Endothelial cell of umbilical vein (primary cell): ENCODE measurements around the gene PHACTR1. TPM values are rescaled to one million over a fixed set of nuclear protein-coding genes. Genes with fewer than 3 reads are reported as not detected.

Source experiments
- BruUV-seq: library from RNA; stranded (reverse); fragments of 400-500 nt; replicated peaks from 2 replicates; lab custom pipeline; 2021; lab: Mats Ljungman, UMichigan
- CTCF ChIA-PET: fragments of 300-600, 350-600 bp; sonication (Branson Sonifier 250); formaldehyde crosslinking; loops from one replicate; lab custom pipeline; 2021; ENCODE audit warnings: antibody characterized with exemption, inconsistent platforms; lab: Charles Lee
- POLR2A ChIA-PET: fragments of 300-600, 350-600 bp; sonication (Branson Sonifier 250); formaldehyde crosslinking; loops from one replicate; lab custom pipeline; 2021; ENCODE audit warnings: antibody characterized with exemption, inconsistent platforms; lab: Charles Lee
- DNase-seq: peaks from one replicate; pipeline ENCODE4 v3.0.0-alpha.2; 2011; ENCODE audit warnings: low read depth, low spot score
- FAIRE-seq: peaks from 2 replicates; lab custom pipeline; 2011; peaks lifted over from hg19 to GRCh38; lab: Jason Lieb, UNC
- H2AFZ ChIP-seq: 2 replicates; pipeline ENCODE4 v1.6.0; 2012; ENCODE audit warnings: low read depth, low read length, control low read depth, inconsistent platforms
- H3K27ac ChIP-seq: 2 replicates; pipeline ENCODE4 v1.5.1; 2011; ENCODE audit warnings: low read depth, mild to moderate bottlenecking, control low read depth, low read length, moderate library complexity; ENCODE audit not compliant: insufficient read depth
- H3K27me3 ChIP-seq, 2 experiments: 2 replicates each; pipeline versions ENCODE4 v1.6.0 to v1.6.1; 2011; ENCODE audit warnings: low read length in 2 of 2, mixed read lengths in 1 of 2; ENCODE audit not compliant: control insufficient read depth in 2 of 2, insufficient read depth in 2 of 2
- H3K36me3 ChIP-seq, 2 experiments: 2 replicates in 1 of 2; 3 replicates in 1 of 2; pipeline ENCODE4 v1.5.1; 2011; ENCODE audit warnings: low read length in 2 of 2, mild to moderate bottlenecking in 1 of 2, moderate library complexity in 1 of 2; ENCODE audit not compliant: control insufficient read depth in 2 of 2, insufficient read depth in 2 of 2; ENCODE audit errors: extremely low read depth in 1 of 2
- H3K4me1 ChIP-seq: 3 replicates; pipeline ENCODE4 v1.5.1; 2011; ENCODE audit warnings: mild to moderate bottlenecking, low read length; ENCODE audit not compliant: control insufficient read depth, insufficient read depth; ENCODE audit errors: extremely low read depth
- H3K4me2 ChIP-seq: 2 replicates; pipeline ENCODE4 v1.6.1; 2011; ENCODE audit warnings: low read length, control low read depth, mixed read lengths; ENCODE audit not compliant: insufficient read depth
- H3K4me3 ChIP-seq, 3 experiments: fragments of 200-600 bp in 1 of 3; sonication (generic), shearing (Covaris generic) in 1 of 3; replicated peaks in 1 of 3; 2 replicates each; pipeline ENCODE4 v1.5.1; 2011 to 2016; ENCODE audit warnings: control low read depth in 3 of 3, low read length in 3 of 3, mild to moderate bottlenecking in 2 of 3, inconsistent platforms in 1 of 3, low read depth in 1 of 3, moderate library complexity in 1 of 3; ENCODE audit not compliant: insufficient read depth in 1 of 3
- H3K79me2 ChIP-seq: 2 replicates; pipeline ENCODE4 v1.6.0; 2012; ENCODE audit warnings: low read length, inconsistent platforms; ENCODE audit not compliant: control insufficient read depth, insufficient read depth
- H3K9ac ChIP-seq: replicated peaks from 2 replicates; pipeline ENCODE3; 2011; ENCODE audit warnings: low read length, control low read depth; ENCODE audit not compliant: insufficient read depth; ENCODE audit errors: extremely low read depth
- H3K9me1 ChIP-seq: replicated peaks from 3 replicates; pipeline ENCODE4 v1.6.0; 2011; ENCODE audit warnings: mild to moderate bottlenecking, low read length; ENCODE audit not compliant: control insufficient read depth, insufficient read depth; ENCODE audit errors: extremely low read depth
- H3K9me3 ChIP-seq: replicated peaks from 2 replicates; pipeline ENCODE4 v1.5.1; 2012; ENCODE audit warnings: low read length, inconsistent platforms; ENCODE audit not compliant: control insufficient read depth, insufficient read depth
- H4K20me1 ChIP-seq: replicated peaks from 2 replicates; pipeline ENCODE3; 2011; ENCODE audit warnings: mild to moderate bottlenecking, low read length; ENCODE audit not compliant: control insufficient read depth, insufficient read depth; ENCODE audit errors: extremely low read depth
- CTCF ChIP-seq, 2 donors: IDR thresholded peaks; 1 replicate in 1 of 2; 2 replicates in 1 of 2; pipeline ENCODE4 v1.5.1; 2011; ENCODE audit warnings: low read length in 2 of 2, mild to moderate bottlenecking in 2 of 2, moderate library complexity in 2 of 2, control low read depth in 1 of 2, inconsistent platforms in 1 of 2, low read depth in 1 of 2; ENCODE audit not compliant: insufficient read depth in 1 of 2; ENCODE audit errors: extremely low read depth in 1 of 2
- MYC ChIP-seq: IDR thresholded peaks from one replicate; pipeline ENCODE4 v1.6.1; 2011; ENCODE audit warnings: mild to moderate bottlenecking, low read depth, low read length
- POLR2A ChIP-seq: IDR thresholded peaks from 2 replicates; pipeline ENCODE4 v1.6.1; 2012; ENCODE audit warnings: low read depth, mild to moderate bottlenecking, control low read depth, low read length
- POLR2AphosphoS5 ChIP-seq: IDR thresholded peaks from 2 replicates; pipeline ENCODE4 v1.6.1; 2012; ENCODE audit warnings: low read depth, mild to moderate bottlenecking, control low read depth, low read length, moderate library complexity; ENCODE audit not compliant: insufficient read depth
- dilution Hi-C: fragments of 300-500 bp; cut with MboI; formaldehyde crosslinking; loops from one replicate; pipeline ENCODE4 v1.15.0; 2019; ENCODE audit warnings: low sequenced_read_pairs; ENCODE audit not compliant: extremely low pct_ligation_motif_present
- intact Hi-C: fragments of 100-400 bp; cut with micrococcal nuclease; formaldehyde crosslinking; loops from one replicate; pipeline ENCODE4 v1.10.0; 2022
- polyA plus RNA-seq, 4 experiments: library from polyadenylated mRNA; depleted of rRNA in 3 of 4; stranded (reverse) in 3 of 4; unstranded in 1 of 4; fragments of >200 nt; gene quantifications; 2 replicates each; pipeline versions ENCODE4 v1.2.1 to v1.2.3, GENCODE V29; 2011 to 2012; ENCODE audit warnings: missing spikeins in 1 of 4
- total RNA-seq: library from RNA; stranded (reverse); gene quantifications from 2 replicates; pipeline ENCODE4 v1.2.3, GENCODE V29; 2021

The PHACTR1 gene
- total and polyA plus RNA-seq, 2 donors (not counting 3 experiments of a cell fraction or from before 2014, with no cell fraction given), result 2.4 to 23.2 TPM

- Histone ChIP-seq H3K4me2 (no peak overlapping the region), H3K9me3 (no peaks in the 10 kb centered on the region), H2AFZ (no peak overlapping the region), H3K27me3 (peaks cover 0 to 8% of the 10 kb centered on the region in 2 experiments), H3K4me1 (no peaks in the 10 kb centered on the region), H3K27ac (no peak overlapping the region), H4K20me1 (no peaks in the 10 kb centered on the region), H3K4me3 (no peak overlapping the region), H3K9ac (no peak overlapping the region), H3K36me3 (no peaks in the 10 kb centered on the region), H3K9me1 (no peaks in the 10 kb centered on the region), H3K79me2 (no peaks in the 10 kb centered on the region)
- DNase-seq, result no peak
- TF ChIP-seq CTCF (IDR thresholded peaks at IDR 0.05; ENCODE audit: extremely low read depth in 1 of 2, insufficient read depth in 1 of 2, low read depth in 1 of 2, low read length in 2 of 2), result no peak
- FAIRE-seq, result no peak
- dilution Hi-C loops (no loop called here), intact Hi-C loops (no loop called here)
- POLR2A ChIA-PET, result no interaction called here
- no TSS peak for BruUV-seq
- CTCF ChIA-PET, result no interaction called here
Measured at GRCh38 chr6:12813321-12813720, 96.8 kb downstream of the PHACTR1 start.

GRCh38 chr6:12814015-12814414 is 97.4 kb downstream of the PHACTR1 start:
- H3K9me1 ChIP-seq, result no peaks in the 10 kb centered on the region
- dilution Hi-C loops, result no loop called here
- CTCF ChIA-PET, result no interaction called here

More at GRCh38 chr6:12814015-12814414, 97.4 kb downstream of the PHACTR1 start:
- TF ChIP-seq POLR2A (no peak), MYC (no peak), POLR2AphosphoS5 (no peak)
- H2AFZ ChIP-seq, result no peak overlapping the region
- H3K4me3 ChIP-seq, result no peak overlapping the region
- no peak for FAIRE-seq
- BruUV-seq, result no TSS peak
- POLR2A ChIA-PET, result no interaction called here
- intact Hi-C loops, result no loop called here
- H3K36me3 ChIP-seq, result no peaks in the 10 kb centered on the region
- H3K27me3 ChIP-seq, result peaks cover 0 to 10% of the 10 kb centered on the region in 2 experiments
- H3K9ac ChIP-seq, result no peak overlapping the region
- no peaks in the 10 kb centered on the region for H3K79me2 ChIP-seq
- no peak for DNase-seq
- no peaks in the 10 kb centered on the region for H4K20me1 ChIP-seq
- H3K9me3 ChIP-seq, result no peaks in the 10 kb centered on the region
- no peak overlapping the region for H3K4me2 ChIP-seq
- no peaks in the 10 kb centered on the region for H3K4me1 ChIP-seq
- no peak overlapping the region for H3K27ac ChIP-seq
